HepG2 (cell line): ENCODE measurements around the gene SOCS7. TPM values are rescaled to one million over a fixed set of nuclear protein-coding genes. Genes with fewer than 3 reads are reported as not detected.

ENCODE experiments used
- ETV5 ChIP-seq: IDR thresholded peaks from 2 replicates; pipeline ENCODE4 v1.6.1; 2018; ENCODE audit warnings: missing biosample characterization, missing genetic modification reagents, inconsistent platforms, borderline replicate concordance
- FOXK2 ChIP-seq: fragments of 450-650 bp; IDR thresholded peaks from 2 replicates; pipeline ENCODE4 v1.6.1; 2016
- GTF3A ChIP-seq: sonication (generic); formaldehyde crosslinking; conservative IDR thresholded peaks from 2 replicates; pipeline ENCODE4 v1.4.0; 2020; ENCODE audit warnings: mild to moderate bottlenecking, missing genetic modification reagents
- KMT2B ChIP-seq: IDR thresholded peaks from 2 replicates; pipeline ENCODE4 v1.6.1; 2016; ENCODE audit warnings: missing genetic modification reagents, missing compliant biosample characterization
- MYC ChIP-seq: sonication (generic); formaldehyde crosslinking; IDR thresholded peaks from 2 replicates; pipeline ENCODE4 v1.9.0; 2021; ENCODE audit warnings: missing genetic modification reagents, borderline replicate concordance
- MYNN ChIP-seq: sonication (generic); formaldehyde crosslinking; IDR thresholded peaks from 2 replicates; pipeline ENCODE4 v1.4.0; 2020; ENCODE audit warnings: mild to moderate bottlenecking, low read depth, missing genetic modification reagents
- PTBP1 ChIP-seq: fragments of 200-400 bp; formaldehyde crosslinking; IDR thresholded peaks from 2 replicates; pipeline ENCODE4 v1.6.1; 2018; ENCODE audit warnings: low read length, low read depth; ENCODE audit not compliant: poor library complexity, severe bottlenecking
- TOPORS ChIP-seq: sonication (generic); formaldehyde crosslinking; IDR thresholded peaks from 2 replicates; pipeline ENCODE4 v1.8.0; 2023; ENCODE audit warnings: mild to moderate bottlenecking, missing genetic modification reagents
- ZEB1 ChIP-seq: IDR thresholded peaks from 2 replicates; pipeline ENCODE4 v1.6.1; 2012; ENCODE audit warnings: mild to moderate bottlenecking, low read depth, inconsistent platforms; ENCODE audit not compliant: insufficient replicate concordance
- ZNF230 ChIP-seq: sonication (generic); formaldehyde crosslinking; IDR thresholded peaks from 2 replicates; pipeline ENCODE4 v1.4.0; 2020; ENCODE audit warnings: mild to moderate bottlenecking, missing genetic modification reagents
- ZNF235 ChIP-seq: sonication (generic); formaldehyde crosslinking; IDR thresholded peaks from 2 replicates; pipeline ENCODE4 v1.8.1; 2023; ENCODE audit warnings: mild to moderate bottlenecking, missing genetic modification reagents, borderline replicate concordance
- ZNF292 ChIP-seq: sonication (generic); formaldehyde crosslinking; IDR thresholded peaks from 2 replicates; pipeline ENCODE4 v1.8.1; 2022; ENCODE audit warnings: mild to moderate bottlenecking, low read depth, missing genetic modification reagents, borderline replicate concordance
- polyA plus RNA-seq, 8 experiments: library from polyadenylated mRNA; depleted of rRNA in 3 of 8; stranded (reverse) in 7 of 8; unstranded in 1 of 8; fragments of >200 nt; fragmentation: Illumina TruSeq in 4 of 8; extraction: Trizol in 4 of 8; gene quantifications; 2 replicates each; pipeline versions ENCODE4 v1.2.1 to v1.2.3, GENCODE V29; 2011 to 2016; ENCODE audit warnings: low read depth in 4 of 8, missing spikeins in 1 of 8, mixed read lengths in 1 of 8; ENCODE audit not compliant: insufficient read depth in 1 of 8
- total RNA-seq, 5 experiments: library from RNA; depleted of rRNA; stranded (reverse); fragments of >200 nt; fragmentation: Illumina TruSeq; extraction: Trizol; gene quantifications; 2 replicates each; pipeline ENCODE4 v1.2.3, GENCODE V29; 2016; ENCODE audit warnings: low read depth in 1 of 5
- TF ChIP-seq, protein P1 (sequence below): IDR thresholded peaks from 2 replicates; pipeline ENCODE4 v1.6.1; 2016; ENCODE audit warnings: low read depth, missing genetic modification reagents, missing compliant biosample characterization
- TF ChIP-seq, protein P2 (sequence below): sonication (generic); formaldehyde crosslinking; conservative IDR thresholded peaks from 2 replicates; pipeline ENCODE4 v1.4.0; 2020; ENCODE audit warnings: missing genetic modification reagents

SOCS7 gene
- total and polyA plus RNA-seq, 2 of the 13 experiments (the other 11 are each of a cell fraction or from before 2014, with no cell fraction given): 19.2 to 24.2 TPM

DNA sequence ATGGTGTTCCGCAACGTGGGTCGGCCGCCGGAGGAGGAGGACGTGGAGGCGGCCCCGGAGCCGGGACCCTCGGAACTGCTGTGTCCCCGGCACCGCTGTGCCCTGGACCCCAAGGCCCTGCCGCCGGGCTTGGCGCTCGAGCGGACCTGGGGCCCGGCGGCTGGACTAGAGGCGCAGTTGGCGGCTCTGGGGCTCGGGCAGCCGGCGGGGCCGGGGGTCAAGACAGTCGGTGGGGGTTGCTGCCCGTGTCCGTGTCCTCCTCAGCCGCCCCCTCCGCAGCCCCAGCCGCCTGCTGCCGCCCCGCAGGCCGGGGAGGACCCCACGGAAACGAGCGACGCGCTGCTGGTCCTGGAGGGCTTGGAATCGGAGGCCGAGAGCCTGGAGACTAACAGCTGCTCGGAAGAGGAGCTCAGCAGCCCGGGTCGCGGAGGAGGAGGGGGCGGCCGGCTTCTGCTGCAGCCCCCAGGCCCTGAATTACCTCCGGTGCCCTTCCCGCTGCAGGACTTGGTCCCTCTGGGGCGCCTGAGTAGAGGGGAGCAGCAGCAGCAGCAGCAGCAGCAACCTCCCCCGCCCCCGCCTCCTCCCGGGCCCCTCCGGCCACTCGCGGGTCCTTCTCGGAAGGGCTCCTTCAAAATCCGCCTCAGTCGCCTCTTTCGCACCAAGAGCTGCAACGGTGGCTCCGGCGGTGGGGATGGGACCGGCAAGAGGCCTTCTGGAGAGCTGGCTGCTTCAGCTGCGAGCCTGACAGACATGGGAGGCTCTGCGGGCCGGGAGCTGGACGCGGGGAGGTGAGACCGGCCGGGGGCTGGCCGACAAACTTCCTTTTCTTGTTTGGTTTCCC is 821 bp downstream of the SOCS7 start (continued):
- TF ChIP-seq, protein P1, sequence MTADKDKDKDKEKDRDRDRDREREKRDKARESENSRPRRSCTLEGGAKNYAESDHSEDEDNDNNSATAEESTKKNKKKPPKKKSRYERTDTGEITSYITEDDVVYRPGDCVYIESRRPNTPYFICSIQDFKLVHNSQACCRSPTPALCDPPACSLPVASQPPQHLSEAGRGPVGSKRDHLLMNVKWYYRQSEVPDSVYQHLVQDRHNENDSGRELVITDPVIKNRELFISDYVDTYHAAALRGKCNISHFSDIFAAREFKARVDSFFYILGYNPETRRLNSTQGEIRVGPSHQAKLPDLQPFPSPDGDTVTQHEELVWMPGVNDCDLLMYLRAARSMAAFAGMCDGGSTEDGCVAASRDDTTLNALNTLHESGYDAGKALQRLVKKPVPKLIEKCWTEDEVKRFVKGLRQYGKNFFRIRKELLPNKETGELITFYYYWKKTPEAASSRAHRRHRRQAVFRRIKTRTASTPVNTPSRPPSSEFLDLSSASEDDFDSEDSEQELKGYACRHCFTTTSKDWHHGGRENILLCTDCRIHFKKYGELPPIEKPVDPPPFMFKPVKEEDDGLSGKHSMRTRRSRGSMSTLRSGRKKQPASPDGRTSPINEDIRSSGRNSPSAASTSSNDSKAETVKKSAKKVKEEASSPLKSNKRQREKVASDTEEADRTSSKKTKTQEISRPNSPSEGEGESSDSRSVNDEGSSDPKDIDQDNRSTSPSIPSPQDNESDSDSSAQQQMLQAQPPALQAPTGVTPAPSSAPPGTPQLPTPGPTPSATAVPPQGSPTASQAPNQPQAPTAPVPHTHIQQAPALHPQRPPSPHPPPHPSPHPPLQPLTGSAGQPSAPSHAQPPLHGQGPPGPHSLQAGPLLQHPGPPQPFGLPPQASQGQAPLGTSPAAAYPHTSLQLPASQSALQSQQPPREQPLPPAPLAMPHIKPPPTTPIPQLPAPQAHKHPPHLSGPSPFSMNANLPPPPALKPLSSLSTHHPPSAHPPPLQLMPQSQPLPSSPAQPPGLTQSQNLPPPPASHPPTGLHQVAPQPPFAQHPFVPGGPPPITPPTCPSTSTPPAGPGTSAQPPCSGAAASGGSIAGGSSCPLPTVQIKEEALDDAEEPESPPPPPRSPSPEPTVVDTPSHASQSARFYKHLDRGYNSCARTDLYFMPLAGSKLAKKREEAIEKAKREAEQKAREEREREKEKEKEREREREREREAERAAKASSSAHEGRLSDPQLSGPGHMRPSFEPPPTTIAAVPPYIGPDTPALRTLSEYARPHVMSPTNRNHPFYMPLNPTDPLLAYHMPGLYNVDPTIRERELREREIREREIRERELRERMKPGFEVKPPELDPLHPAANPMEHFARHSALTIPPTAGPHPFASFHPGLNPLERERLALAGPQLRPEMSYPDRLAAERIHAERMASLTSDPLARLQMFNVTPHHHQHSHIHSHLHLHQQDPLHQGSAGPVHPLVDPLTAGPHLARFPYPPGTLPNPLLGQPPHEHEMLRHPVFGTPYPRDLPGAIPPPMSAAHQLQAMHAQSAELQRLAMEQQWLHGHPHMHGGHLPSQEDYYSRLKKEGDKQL: no peak
- TF ChIP-seq ZEB1 (no peak), MYNN (CRISPR knock-in tag) (no peak), ETV5 (CRISPR knock-in tag) (peak; percentile 38), FOXK2 (no peak), ZNF292 (CRISPR knock-in tag) (peak; percentile 68; the same call in 1 of the 2 replicates), MYC (no peak), ZNF230 (CRISPR knock-in tag) (0 out of 2 replicates have a peak, but pooled peaks have one; percentile 48), TOPORS (CRISPR knock-in tag) (no peak), KMT2B (CRISPR knock-in tag) (peak; percentile 24; the same call in 1 of the 2 replicates), PTBP1 (no peak), ZNF235 (CRISPR knock-in tag) (peak; percentile 49; the same call in 1 of the 2 replicates), GTF3A (CRISPR knock-in tag) (no peak)
- TF ChIP-seq, protein P2, sequence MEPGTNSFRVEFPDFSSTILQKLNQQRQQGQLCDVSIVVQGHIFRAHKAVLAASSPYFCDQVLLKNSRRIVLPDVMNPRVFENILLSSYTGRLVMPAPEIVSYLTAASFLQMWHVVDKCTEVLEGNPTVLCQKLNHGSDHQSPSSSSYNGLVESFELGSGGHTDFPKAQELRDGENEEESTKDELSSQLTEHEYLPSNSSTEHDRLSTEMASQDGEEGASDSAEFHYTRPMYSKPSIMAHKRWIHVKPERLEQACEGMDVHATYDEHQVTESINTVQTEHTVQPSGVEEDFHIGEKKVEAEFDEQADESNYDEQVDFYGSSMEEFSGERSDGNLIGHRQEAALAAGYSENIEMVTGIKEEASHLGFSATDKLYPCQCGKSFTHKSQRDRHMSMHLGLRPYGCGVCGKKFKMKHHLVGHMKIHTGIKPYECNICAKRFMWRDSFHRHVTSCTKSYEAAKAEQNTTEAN: no peak
